GM19238 (cell line): ENCODE measurements around the gene EPB41L4B.

Experiments used
- DNase-seq: peaks from one replicate; pipeline ENCODE4 v3.0.0; 2011; ENCODE audit warnings: low spot score; ENCODE audit not compliant: insufficient read length

The EPB41L4B gene

GRCh38 chr9:109166771-109167601 lies 153.9 kb downstream of the EPB41L4B start, which contains the start of gene FRRS1L:
Gene FRRS1L (minus strand): TSS chr9:109167249. CDS start chr9:109167138, 111 bp downstream.
- no peak for DNase-seq

- DNase-seq: no peak
These were observed 154.6 kb downstream of the EPB41L4B start for GRCh38 chr9:109166171-109166770.

- DNase-seq: no peak
These were observed 156.8 kb downstream of the EPB41L4B start for GRCh38 chr9:109164042-109164441.

GRCh38 chr9:109163194-109163593 lies 157.7 kb downstream of the EPB41L4B start:
- DNase-seq: no peak

- DNase-seq: no peak
These were observed 158.2 kb downstream of the EPB41L4B start for GRCh38 chr9:109162677-109163076.

- DNase-seq: no peak
These were observed 159.4 kb downstream of the EPB41L4B start for GRCh38 chr9:109161471-109161870.

- DNase-seq: no peak
These were observed 161.3 kb downstream of the EPB41L4B start for GRCh38 chr9:109159583-109159982.

- DNase-seq: no peak
These were observed 162.2 kb downstream of the EPB41L4B start for GRCh38 chr9:109158651-109159050.

- DNase-seq: no peak
These were observed 164.2 kb downstream of the EPB41L4B start for GRCh38 chr9:109156708-109157107.

GRCh38 chr9:109150925-109151545 lies 169.8 kb downstream of the EPB41L4B start:
- no peak for DNase-seq

GRCh38 chr9:109149722-109150121 lies 171.1 kb downstream of the EPB41L4B start:
- no peak for DNase-seq

- no peak for DNase-seq
These were observed 171.8 kb downstream of the EPB41L4B start for GRCh38 chr9:109149089-109149488.

- DNase-seq: no peak
These were observed 175.8 kb downstream of the EPB41L4B start for GRCh38 chr9:109145051-109145450.

GRCh38 chr9:109143881-109144562 lies 176.8 kb downstream of the EPB41L4B start:
- DNase-seq: peak; percentile 37

- no peak for DNase-seq
These were observed 179.5 kb downstream of the EPB41L4B start for GRCh38 chr9:109141375-109141774.

GRCh38 chr9:109139851-109140250 lies 181.0 kb downstream of the EPB41L4B start:
- no peak for DNase-seq

- no peak for DNase-seq
These were observed 182.4 kb downstream of the EPB41L4B start for GRCh38 chr9:109138421-109138820.

GRCh38 chr9:109134167-109134578 lies 186.7 kb downstream of the EPB41L4B start:
- DNase-seq: no peak

- no peak for DNase-seq
These were observed 187.3 kb downstream of the EPB41L4B start for GRCh38 chr9:109133533-109133932.

GRCh38 chr9:109132567-109133021 lies 188.3 kb downstream of the EPB41L4B start:
- no peak for DNase-seq

- no peak for DNase-seq
These were observed 191.2 kb downstream of the EPB41L4B start for GRCh38 chr9:109129470-109130197.
